Muscle of leg (tissue), 11 donors: Measurements from ENCODE around the gene WRAP73. TPM values are rescaled to one million over a fixed set of nuclear protein-coding genes. Genes with fewer than 3 reads are reported as not detected.
"Not testable (repeated sequence)": the region's sequence is repeated elsewhere in the genome, so short reads cannot be mapped to it uniquely, and the experiment has no call there.

Source experiments
- DNase-seq: peaks from one replicate; pipeline ENCODE4 v3.0.0; 2013
- H3K27ac ChIP-seq: one replicate; pipeline ENCODE4 v1.5.1; 2013; ENCODE audit warnings: mild to moderate bottlenecking, low read length, control low read depth
- H3K27me3 ChIP-seq: one replicate; pipeline ENCODE4 v1.6.1; 2013; ENCODE audit warnings: low read length; ENCODE audit not compliant: control insufficient read depth, insufficient read depth
- H3K36me3 ChIP-seq: one replicate; pipeline ENCODE4 v1.6.1; 2013; ENCODE audit warnings: low read length; ENCODE audit not compliant: control insufficient read depth, insufficient read depth
- H3K4me1 ChIP-seq: one replicate; pipeline ENCODE4 v1.6.1; 2013; ENCODE audit warnings: low read length; ENCODE audit not compliant: control insufficient read depth, insufficient read depth
- H3K4me3 ChIP-seq: one replicate; pipeline ENCODE4 v1.5.1; 2013; ENCODE audit warnings: low read length, control low read depth
- H3K9me3 ChIP-seq: replicated peaks from 2 replicates; pipeline ENCODE4 v1.6.1; 2013; ENCODE audit warnings: low read depth, low read length; ENCODE audit not compliant: control insufficient read depth
- WGBS: methylation state at CpG from one replicate; pipeline ENCODE4 v1.1.5; 2013; ENCODE audit warnings: missing lambda C conversion rate; ENCODE audit not compliant: insufficient coverage; 5-methylcytosine and 5-hydroxymethylcytosine counted together
- polyA plus RNA-seq, 8 donors: library from polyadenylated mRNA; unstranded; fragments of 120-200 nt; gene quantifications; one replicate each; pipeline versions ENCODE4 v1.2.1 to v1.2.3, GENCODE V29; 2013; ENCODE audit warnings: inconsistent platforms in 1 of 8, low replicate concordance in 1 of 8; ENCODE audit not compliant: insufficient read length in 8 of 8, insufficient read depth in 1 of 8
- total RNA-seq: library from RNA; stranded (reverse); fragments of 120-200 nt; gene quantifications from one replicate; pipeline ENCODE4 v1.2.4, GENCODE V29; 2013

WRAP73 gene
- total and polyA plus RNA-seq, 9 donors: 8.5 to 13.4 (median 11.6) TPM

DNA sequence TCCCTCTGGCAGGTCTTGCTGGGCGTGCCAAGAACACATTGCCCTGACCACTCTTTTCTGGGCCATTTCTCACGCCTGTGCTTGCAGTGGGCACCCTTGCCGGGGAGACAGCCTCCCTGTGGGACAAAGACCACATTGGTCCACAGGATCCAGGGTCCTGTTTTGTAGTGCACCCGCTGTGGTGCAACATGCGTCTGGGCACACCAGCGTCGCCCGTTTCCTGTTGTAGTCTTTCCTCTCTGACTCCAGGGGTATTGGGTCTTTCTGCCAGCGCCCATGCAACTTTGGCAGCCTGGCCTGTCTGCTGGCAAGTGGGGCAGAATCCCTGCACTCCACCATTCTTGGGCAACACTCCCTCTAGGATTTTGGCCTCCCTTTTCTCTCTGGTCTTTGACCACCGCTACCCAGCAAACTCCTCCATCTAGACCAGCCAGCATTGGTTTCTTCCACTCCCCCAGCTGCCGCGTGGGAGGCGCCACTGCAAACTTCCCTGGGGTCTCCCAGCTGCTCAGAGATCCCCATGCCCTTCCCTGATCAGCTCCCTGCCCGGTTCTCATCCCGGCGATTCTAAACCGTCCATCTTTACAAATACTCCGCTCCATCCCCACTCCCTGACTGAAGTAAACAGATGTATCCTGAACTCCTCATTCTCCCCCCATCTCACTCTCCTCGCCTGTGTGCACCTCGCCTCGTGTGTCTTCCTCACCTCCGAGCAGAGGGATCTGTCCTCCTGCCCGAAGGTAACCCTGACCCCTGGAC lies 26.3 kb downstream of the WRAP73 start:
- no peaks in the 10 kb centered on the region for H3K27me3 ChIP-seq
- 29% methylated on average over 23 of the region's 23 CpGs for WGBS
- peak overlapping the region; percentile 93 for H3K4me3 ChIP-seq
- no peaks in the 10 kb centered on the region for H3K9me3 ChIP-seq
- H3K27ac ChIP-seq: no peak overlapping the region
- peaks cover 24% of the 10 kb centered on the region for H3K4me1 ChIP-seq
- no peak for DNase-seq
- H3K36me3 ChIP-seq: peaks cover 21% of the 10 kb centered on the region

DNA sequence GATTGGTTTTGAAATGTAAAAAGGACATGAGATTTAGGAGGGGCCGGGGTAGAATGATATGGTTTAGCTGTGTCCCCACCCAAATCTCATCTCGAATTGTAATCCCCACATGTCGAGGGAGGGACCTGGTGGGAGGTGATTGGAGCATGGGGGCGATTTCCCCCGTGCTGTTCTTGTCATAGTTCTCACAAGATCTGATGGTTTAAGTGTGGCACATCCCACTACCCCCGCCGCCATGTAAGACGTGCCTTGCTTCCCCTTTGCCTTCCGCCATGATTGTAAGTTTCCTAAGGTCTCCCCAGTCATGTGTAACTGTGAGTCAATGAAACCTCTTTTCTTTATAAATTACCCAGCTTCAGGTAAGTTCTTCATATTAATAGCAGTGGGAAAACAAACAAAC lies 27.8 kb downstream of the WRAP73 start:
- H3K27ac ChIP-seq, H3K9me3 ChIP-seq, H3K4me3 ChIP-seq, H3K36me3 ChIP-seq, H3K27me3 ChIP-seq, DNase-seq: not testable (repeated sequence)
- 80% methylated on average over 1 of the region's 9 CpGs for WGBS
- H3K4me1 ChIP-seq: peaks cover 28% of the 10 kb centered on the region

- not testable (repeated sequence) for H3K4me3 ChIP-seq, H3K27ac ChIP-seq, H3K36me3 ChIP-seq, H3K9me3 ChIP-seq, DNase-seq, H3K27me3 ChIP-seq
- H3K4me1 ChIP-seq: peaks cover 28% of the 10 kb centered on the region
- no CpG with 5 or more reads among the region's 15 CpGs for WGBS
Measured at GRCh38 chr1:3621151-3621671, 28.7 kb downstream of the WRAP73 start.

DNA sequence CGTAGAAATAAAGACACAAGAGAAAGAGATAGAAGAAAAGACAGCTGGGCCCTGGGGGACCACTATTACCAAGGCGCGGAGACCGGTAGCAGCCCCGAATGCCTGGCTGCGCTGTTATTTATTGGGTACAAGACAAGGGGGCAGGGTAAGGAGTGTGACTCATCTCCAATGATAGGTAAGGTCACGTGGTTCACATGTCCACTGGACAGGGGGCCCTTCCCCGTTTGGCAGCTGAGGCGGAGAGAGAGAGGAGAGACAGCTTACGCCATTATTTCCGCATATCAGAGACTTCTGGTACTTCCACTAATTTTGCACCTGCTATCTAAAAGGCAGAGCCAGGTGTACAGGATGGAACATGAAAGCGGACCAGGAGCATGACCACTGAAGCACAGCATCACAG lies 29.2 kb downstream of the WRAP73 start:
- no peak overlapping the region for H3K27ac ChIP-seq
- 83% methylated on average over 8 of the region's 12 CpGs for WGBS
- H3K9me3 ChIP-seq: no peaks in the 10 kb centered on the region

DNA sequence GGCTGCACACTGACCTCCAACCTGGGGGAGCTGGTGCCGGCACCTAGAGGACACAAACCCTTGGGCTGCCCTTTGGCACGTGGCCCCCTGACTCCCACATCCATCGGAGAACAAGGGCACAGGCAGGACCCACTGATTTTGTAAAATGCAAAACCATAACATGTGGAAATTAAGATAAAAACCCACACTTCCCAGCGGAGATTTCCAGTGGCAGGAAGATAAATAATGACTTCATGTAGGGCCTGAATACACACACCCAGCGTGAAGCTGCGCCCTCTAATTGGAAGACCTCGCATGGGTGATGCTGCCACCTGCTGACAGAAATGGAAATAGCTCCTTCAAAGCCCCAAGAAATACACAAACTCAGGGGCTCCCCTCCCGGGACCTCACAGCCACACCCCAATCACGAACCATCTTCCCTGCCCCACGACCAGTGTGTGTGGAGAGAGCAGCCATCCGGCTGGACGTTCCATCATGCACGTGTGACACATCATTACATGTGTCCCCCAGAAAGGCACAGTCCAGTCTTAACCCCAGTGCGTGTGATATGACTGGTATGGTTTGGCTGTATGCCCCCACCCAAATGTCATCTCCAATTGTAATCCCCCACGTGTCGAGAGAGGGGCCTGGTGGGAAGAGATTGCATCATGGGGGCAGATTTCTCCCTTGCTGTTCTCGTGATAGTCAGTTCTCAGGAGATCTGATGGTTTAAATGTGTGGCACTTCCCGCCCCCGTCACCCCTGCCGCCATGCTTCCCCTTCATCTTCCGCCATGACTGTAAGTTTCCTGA lies 30.8 kb downstream of the WRAP73 start:
- WGBS: 10% methylated on average over 8 of the region's 21 CpGs
- no peak overlapping the region for H3K4me3 ChIP-seq
- H3K36me3 ChIP-seq: no peaks in the 10 kb centered on the region
- no peak overlapping the region for H3K27ac ChIP-seq
- no peaks in the 10 kb centered on the region for H3K9me3 ChIP-seq
- peaks cover 12% of the 10 kb centered on the region for H3K27me3 ChIP-seq
- H3K4me1 ChIP-seq: peaks cover 19% of the 10 kb centered on the region
- DNase-seq: peak; percentile 87

More for the DNA sequence above, 29.2 kb downstream of the WRAP73 start:
- Histone ChIP-seq H3K4me1 (peaks cover 25% of the 10 kb centered on the region), H3K36me3 (no peaks in the 10 kb centered on the region), H3K4me3 (no peak overlapping the region), H3K27me3 (peaks cover 4% of the 10 kb centered on the region)
- no peak for DNase-seq

GRCh38 chr1:3618531-3618880 lies 31.4 kb downstream of the WRAP73 start:
- no peak for DNase-seq
- 78% methylated on average over 3 of the region's 9 CpGs for WGBS
- no peaks in the 10 kb centered on the region for H3K9me3 ChIP-seq
- no peak overlapping the region for H3K4me3 ChIP-seq
- H3K27ac ChIP-seq: no peak overlapping the region
- H3K27me3 ChIP-seq: peaks cover 13% of the 10 kb centered on the region
- H3K4me1 ChIP-seq: peaks cover 13% of the 10 kb centered on the region
- no peaks in the 10 kb centered on the region for H3K36me3 ChIP-seq

- Histone ChIP-seq H3K27me3 (peaks cover 18% of the 10 kb centered on the region), H3K27ac (no peak overlapping the region), H3K9me3 (no peaks in the 10 kb centered on the region), H3K4me1 (peaks cover 8% of the 10 kb centered on the region), H3K36me3 (no peaks in the 10 kb centered on the region), H3K4me3 (no peak overlapping the region)
- no peak for DNase-seq
- 84% methylated on average over 17 of the region's 18 CpGs for WGBS
Measured at GRCh38 chr1:3617806-3618345, 32.0 kb downstream of the WRAP73 start.

DNA sequence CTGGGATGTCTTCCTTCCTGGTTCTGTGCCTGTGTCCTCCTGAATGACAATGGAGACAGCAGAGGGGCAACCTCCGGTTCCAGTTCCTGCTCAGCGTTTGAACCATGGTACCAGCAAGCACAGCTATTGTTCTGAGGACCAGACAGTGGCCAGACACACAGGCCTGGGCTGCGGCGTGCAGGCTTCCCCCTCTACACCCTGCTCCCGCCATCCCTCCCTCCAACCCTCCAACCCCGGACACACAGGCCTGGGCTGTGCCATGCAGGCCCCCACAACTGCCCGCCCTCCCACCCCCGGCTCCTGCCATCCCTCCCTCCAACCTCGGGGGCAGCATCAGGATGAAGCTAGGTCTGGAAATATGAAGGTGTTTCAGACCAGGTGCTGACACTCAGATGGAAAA lies 33.0 kb downstream of the WRAP73 start:
- Histone ChIP-seq H3K36me3 (no peaks in the 10 kb centered on the region), H3K27me3 (peaks cover 28% of the 10 kb centered on the region), H3K4me3 (no peak overlapping the region), H3K27ac (no peak overlapping the region), H3K4me1 (peaks cover 11% of the 10 kb centered on the region), H3K9me3 (no peaks in the 10 kb centered on the region)
- no peak for DNase-seq
- 94% methylated on average over 2 of the region's 9 CpGs for whole genome bisulfite sequencing

DNA sequence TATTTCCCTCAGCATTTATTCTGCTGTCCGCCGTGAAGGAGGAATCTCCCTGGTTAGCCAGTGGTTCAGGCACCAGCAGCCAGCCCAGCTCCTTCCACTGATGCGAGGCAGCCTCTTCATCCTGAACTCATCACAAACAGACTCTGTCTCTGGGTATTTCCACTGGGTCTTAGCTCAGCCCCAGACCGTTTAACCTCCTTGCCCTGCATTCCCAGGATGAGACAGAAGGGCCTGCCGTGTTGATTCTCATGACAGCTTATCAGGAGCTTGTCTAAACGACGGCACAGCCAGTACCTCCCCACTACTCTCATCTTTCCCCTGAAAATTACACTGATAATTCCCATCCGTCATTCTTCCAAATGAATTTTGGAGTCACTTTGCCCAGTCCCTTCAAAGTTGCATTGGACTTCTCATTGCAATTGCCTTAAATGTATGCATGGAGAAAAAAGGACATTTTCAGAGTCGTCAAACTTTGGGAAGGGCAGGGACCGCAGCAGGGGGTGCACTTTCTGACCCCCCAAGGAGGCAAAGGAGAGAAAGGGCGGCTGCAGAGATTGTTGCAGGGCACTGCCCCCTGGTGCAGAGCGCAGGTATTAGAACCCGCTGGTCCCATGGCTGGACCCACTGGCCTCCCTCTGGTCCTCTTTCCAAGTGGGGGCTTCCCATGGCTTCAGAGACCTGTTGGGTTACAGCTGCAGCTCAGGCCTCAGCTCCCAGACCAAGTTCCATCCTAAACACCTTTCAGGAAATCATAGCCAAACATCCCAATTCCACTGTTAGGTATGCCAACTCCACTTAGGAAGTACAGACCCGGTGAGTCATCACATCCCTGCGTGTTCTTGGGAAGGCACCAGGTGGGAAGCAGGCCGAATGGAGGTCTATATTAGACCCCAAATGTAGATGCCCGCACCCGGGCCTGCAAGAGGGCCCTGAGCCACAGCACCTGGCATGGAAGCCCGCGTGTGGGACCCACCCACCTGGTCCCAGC lies 34.9 kb downstream of the WRAP73 start:
- peaks cover 23% of the 10 kb centered on the region for H3K4me1 ChIP-seq
- no peaks in the 10 kb centered on the region for H3K9me3 ChIP-seq
- H3K27me3 ChIP-seq: peaks cover 36% of the 10 kb centered on the region
- H3K36me3 ChIP-seq: no peaks in the 10 kb centered on the region
- H3K4me3 ChIP-seq: no peak overlapping the region
- no peak for DNase-seq
- WGBS: 49% methylated on average over 19 of the region's 20 CpGs
- H3K27ac ChIP-seq: no peak overlapping the region
